ENCODE results near the gene GREB1. TPM values are rescaled to one million over a fixed set of nuclear protein-coding genes. Genes with fewer than 3 reads are reported as not detected.

Gene GREB1
- total and polyA plus RNA-seq, 12 donors: 2.2 to 26.2 (median 3.7) TPM

- no peaks in the 10 kb centered on the region for H3K27me3 ChIP-seq
- no peak within 1 kb of the TSS for H3K27ac ChIP-seq
- WGBS, 4 donors: 14 to 53% (median 34%) methylated on average over 7 to 93 of the region's 93 CpGs
- peak; percentile 66 to 85 (median 75) for DNase-seq
- intact Hi-C loops (cut with DNase I): no loop called here
- TF ChIP-seq POLR2A (IDR thresholded peaks at IDR 0.05) (no peak), CTCF (IDR thresholded peaks at IDR 0.05) (no peak)
- H3K36me3 ChIP-seq (replicated peaks in 1 of 2): no peaks in the 10 kb centered on the region
- H3K4me1 ChIP-seq (replicated peaks in 1 of 2): peaks cover 0 to 11% of the 10 kb centered on the region in 2 donors
- H3K4me3 ChIP-seq: no peak within 1 kb of the TSS
- no peaks in the 10 kb centered on the region for H3K9me3 ChIP-seq (replicated peaks in 1 of 3)
Observed at GRCh38 chr2:11669454-11670291, 135.8 kb downstream of the GREB1 start, which contains the start of gene NTSR2. NTSR2 (minus strand) TSS chr2:11670195; CDS start chr2:11670129, 66 bp downstream.

GRCh38 chr2:11672407-11672806 lies 138.6 kb downstream of the GREB1 start:
- H3K4me3 ChIP-seq: no peak overlapping the region
- TF ChIP-seq POLR2A (IDR thresholded peaks at IDR 0.05): no peak
- TF ChIP-seq CTCF (IDR thresholded peaks at IDR 0.05): no peak
- H3K4me1 ChIP-seq (replicated peaks in 1 of 2): peaks cover 0 to 11% of the 10 kb centered on the region in 2 donors
- intact Hi-C loops (cut with DNase I): no loop called here
- peak in 1 of 7 donors; percentile 1 for DNase-seq
- no peaks in the 10 kb centered on the region for H3K36me3 ChIP-seq (replicated peaks in 1 of 2)
- no peaks in the 10 kb centered on the region for H3K27me3 ChIP-seq
- WGBS, 4 donors: 60 to 77% (median 65%) methylated on average over 3 of the region's 3 CpGs
- no peak overlapping the region for H3K27ac ChIP-seq
- no peaks in the 10 kb centered on the region for H3K9me3 ChIP-seq (replicated peaks in 1 of 3)

GRCh38 chr2:11674983-11675382 lies 141.1 kb downstream of the GREB1 start:
- no peak overlapping the region for H3K27ac ChIP-seq
- intact Hi-C loops (cut with DNase I): no loop called here
- H3K4me3 ChIP-seq: no peak overlapping the region
- H3K9me3 ChIP-seq (replicated peaks in 1 of 3): no peaks in the 10 kb centered on the region
- peaks cover 3 to 8% of the 10 kb centered on the region in 2 donors for H3K4me1 ChIP-seq (replicated peaks in 1 of 2)
- TF ChIP-seq CTCF (IDR thresholded peaks at IDR 0.05) (no peak), POLR2A (IDR thresholded peaks at IDR 0.05) (no peak)
- DNase-seq: no peak
- H3K36me3 ChIP-seq (replicated peaks in 1 of 2): no peaks in the 10 kb centered on the region
- WGBS, 4 donors: 82 to 85% (median 84%) methylated on average over 10 of the region's 10 CpGs
- H3K27me3 ChIP-seq: no peaks in the 10 kb centered on the region

GRCh38 chr2:11675423-11676112 lies 141.7 kb downstream of the GREB1 start:
- Histone ChIP-seq H3K4me3 (no peak overlapping the region), H3K9me3 (replicated peaks in 1 of 3) (no peaks in the 10 kb centered on the region), H3K27me3 (no peaks in the 10 kb centered on the region), H3K27ac (no peak overlapping the region), H3K36me3 (replicated peaks in 1 of 2) (no peaks in the 10 kb centered on the region), H3K4me1 (replicated peaks in 1 of 2) (peaks cover 7 to 8% of the 10 kb centered on the region in 2 donors)
- DNase-seq: no peak
- intact Hi-C loops (cut with DNase I): no loop called here
- WGBS, 4 donors: 70 to 92% (median 90%) methylated on average over 2 to 3 of the region's 3 CpGs
- TF ChIP-seq POLR2A (IDR thresholded peaks at IDR 0.05): no peak
- no peak for TF ChIP-seq CTCF (IDR thresholded peaks at IDR 0.05)
